Cardiac muscle cell (in vitro differentiated cells and primary cell): Measurements from ENCODE around the gene KIFC3. TPM values are rescaled to one million over a fixed set of nuclear protein-coding genes. Genes with fewer than 3 reads are reported as not detected.

ENCODE experiments used
- DNase-seq, 2 donors: peaks; one replicate each; pipeline versions ENCODE4 v3.0.0 to v3.0.0-alpha.2; 2010 to 2017; ENCODE audit warnings: low read depth in 1 of 2, low spot score in 1 of 2
- H3K27ac ChIP-seq: fragments of 200-600 bp; sonication (generic); 2 replicates; pipeline ENCODE4 v1.5.1; 2016
- H3K27me3 ChIP-seq: fragments of 200-600 bp; sonication (generic); 2 replicates; pipeline ENCODE4 v1.6.0; 2016; ENCODE audit warnings: control low read depth
- H3K36me3 ChIP-seq: fragments of 200-600 bp; sonication (generic); 2 replicates; pipeline ENCODE4 v1.5.1; 2016; ENCODE audit warnings: control low read depth
- H3K4me1 ChIP-seq: fragments of 200-600 bp; sonication (generic); 2 replicates; pipeline ENCODE4 v1.8.1; 2017; ENCODE audit warnings: low read depth, mild to moderate bottlenecking, mixed run types
- H3K4me3 ChIP-seq: fragments of 200-600 bp; sonication (generic); 2 replicates; pipeline ENCODE4 v1.5.1; 2016; ENCODE audit warnings: mild to moderate bottlenecking
- H3K9me3 ChIP-seq: fragments of 200-600 bp; sonication (generic); 2 replicates; pipeline ENCODE4 v1.5.1; 2017; ENCODE audit warnings: low read depth, mild to moderate bottlenecking, control low read depth
- polyA plus RNA-seq: library from polyadenylated mRNA; unstranded; fragments of >200 nt; fragmentation: Nextera tagmentation; extraction: Ambion mirVana; gene quantifications from 2 replicates; pipeline ENCODE4 v1.2.1, GENCODE V29; 2016
- total RNA-seq: library from RNA; depleted of rRNA; stranded (reverse); fragments of >200 nt; gene quantifications from 2 replicates; pipeline ENCODE4 v1.2.3, GENCODE V29; 2016
- TF ChIP-seq, protein P1 (sequence below): IDR thresholded peaks from 2 replicates; pipeline ENCODE4 v1.5.1; 2012; ENCODE audit warnings: low read depth, mild to moderate bottlenecking, low read length

KIFC3 gene
- total and polyA plus RNA-seq, 2 experiments from 2014 or later, result 24.8 to 50.1 TPM

DNA sequence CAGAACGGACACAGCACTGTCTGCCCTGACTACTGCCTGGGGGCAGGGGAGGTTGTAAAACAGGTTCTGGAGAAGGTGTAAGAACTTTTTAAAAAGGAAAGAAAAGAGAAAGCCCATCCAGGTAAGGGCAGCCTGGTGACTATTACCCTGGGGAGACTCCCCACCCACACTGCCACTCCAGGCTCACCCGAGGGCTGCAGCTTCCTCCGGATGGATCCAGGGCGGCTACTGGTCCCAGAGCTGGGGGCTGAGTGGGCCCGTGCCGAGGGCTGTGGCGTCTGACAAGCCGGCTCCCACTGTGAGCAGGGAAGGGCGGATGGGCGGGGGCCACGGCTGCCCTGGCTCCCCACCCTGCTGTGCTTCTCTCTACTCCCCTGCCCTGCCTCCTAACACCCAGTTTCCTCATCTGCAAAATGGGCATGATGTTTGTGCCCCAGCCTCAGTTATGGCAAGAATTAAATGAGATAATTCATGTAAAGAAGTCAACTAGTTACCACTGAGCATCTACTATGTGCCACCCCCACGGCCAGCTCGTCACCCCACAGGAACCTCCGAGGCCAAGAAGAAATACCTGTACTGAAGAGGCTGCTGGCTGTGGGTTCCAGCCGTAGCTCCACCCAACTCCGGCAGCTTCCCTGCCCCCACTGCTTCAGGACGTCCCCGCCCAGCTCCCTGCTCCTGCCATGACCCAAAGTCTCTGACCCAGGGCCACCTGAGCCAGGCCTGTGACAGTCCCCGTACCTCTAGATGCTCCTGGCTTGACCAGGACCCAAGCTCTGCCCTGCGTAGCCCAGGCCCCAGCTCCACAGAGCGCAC, 42.5 kb downstream of the KIFC3 start:
- TF ChIP-seq, protein P1, sequence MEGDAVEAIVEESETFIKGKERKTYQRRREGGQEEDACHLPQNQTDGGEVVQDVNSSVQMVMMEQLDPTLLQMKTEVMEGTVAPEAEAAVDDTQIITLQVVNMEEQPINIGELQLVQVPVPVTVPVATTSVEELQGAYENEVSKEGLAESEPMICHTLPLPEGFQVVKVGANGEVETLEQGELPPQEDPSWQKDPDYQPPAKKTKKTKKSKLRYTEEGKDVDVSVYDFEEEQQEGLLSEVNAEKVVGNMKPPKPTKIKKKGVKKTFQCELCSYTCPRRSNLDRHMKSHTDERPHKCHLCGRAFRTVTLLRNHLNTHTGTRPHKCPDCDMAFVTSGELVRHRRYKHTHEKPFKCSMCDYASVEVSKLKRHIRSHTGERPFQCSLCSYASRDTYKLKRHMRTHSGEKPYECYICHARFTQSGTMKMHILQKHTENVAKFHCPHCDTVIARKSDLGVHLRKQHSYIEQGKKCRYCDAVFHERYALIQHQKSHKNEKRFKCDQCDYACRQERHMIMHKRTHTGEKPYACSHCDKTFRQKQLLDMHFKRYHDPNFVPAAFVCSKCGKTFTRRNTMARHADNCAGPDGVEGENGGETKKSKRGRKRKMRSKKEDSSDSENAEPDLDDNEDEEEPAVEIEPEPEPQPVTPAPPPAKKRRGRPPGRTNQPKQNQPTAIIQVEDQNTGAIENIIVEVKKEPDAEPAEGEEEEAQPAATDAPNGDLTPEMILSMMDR, result no peak
- H3K27ac ChIP-seq, result no peak overlapping the region
- H3K4me1 ChIP-seq, result no peaks in the 10 kb centered on the region
- DNase-seq, result no peak
- H3K9me3 ChIP-seq, result no peaks in the 10 kb centered on the region
- H3K27me3 ChIP-seq, result no peaks in the 10 kb centered on the region
- peaks cover 2% of the 10 kb centered on the region for H3K36me3 ChIP-seq
- H3K4me3 ChIP-seq, result no peak overlapping the region

DNA sequence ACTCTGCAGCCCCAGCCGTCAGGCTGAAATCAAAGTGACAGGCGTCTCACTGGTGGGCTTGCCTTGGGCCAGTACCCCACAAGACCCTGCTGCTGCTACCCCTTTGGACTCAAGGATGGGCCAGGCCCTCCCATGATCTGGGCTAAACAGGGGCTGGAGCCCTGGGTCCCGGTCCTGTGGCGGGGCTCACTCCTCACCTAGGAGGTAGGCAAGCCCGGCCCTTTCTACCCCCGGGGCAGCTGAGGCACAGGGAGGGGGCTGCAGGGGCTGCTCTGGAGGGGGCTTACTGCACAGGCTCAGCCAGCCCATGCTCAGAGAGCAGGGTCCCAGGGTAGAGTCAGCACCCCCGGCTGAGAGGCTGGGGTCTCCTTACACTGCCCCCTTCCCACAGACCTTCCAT, 43.2 kb downstream of the KIFC3 start:
- DNase-seq, result no peak
- no peaks in the 10 kb centered on the region for H3K4me1 ChIP-seq
- TF ChIP-seq, protein P1, result no peak
- H3K4me3 ChIP-seq, result no peak overlapping the region
- peaks cover 2% of the 10 kb centered on the region for H3K36me3 ChIP-seq
- no peak overlapping the region for H3K27ac ChIP-seq
- H3K27me3 ChIP-seq, result no peaks in the 10 kb centered on the region
- no peaks in the 10 kb centered on the region for H3K9me3 ChIP-seq

DNA sequence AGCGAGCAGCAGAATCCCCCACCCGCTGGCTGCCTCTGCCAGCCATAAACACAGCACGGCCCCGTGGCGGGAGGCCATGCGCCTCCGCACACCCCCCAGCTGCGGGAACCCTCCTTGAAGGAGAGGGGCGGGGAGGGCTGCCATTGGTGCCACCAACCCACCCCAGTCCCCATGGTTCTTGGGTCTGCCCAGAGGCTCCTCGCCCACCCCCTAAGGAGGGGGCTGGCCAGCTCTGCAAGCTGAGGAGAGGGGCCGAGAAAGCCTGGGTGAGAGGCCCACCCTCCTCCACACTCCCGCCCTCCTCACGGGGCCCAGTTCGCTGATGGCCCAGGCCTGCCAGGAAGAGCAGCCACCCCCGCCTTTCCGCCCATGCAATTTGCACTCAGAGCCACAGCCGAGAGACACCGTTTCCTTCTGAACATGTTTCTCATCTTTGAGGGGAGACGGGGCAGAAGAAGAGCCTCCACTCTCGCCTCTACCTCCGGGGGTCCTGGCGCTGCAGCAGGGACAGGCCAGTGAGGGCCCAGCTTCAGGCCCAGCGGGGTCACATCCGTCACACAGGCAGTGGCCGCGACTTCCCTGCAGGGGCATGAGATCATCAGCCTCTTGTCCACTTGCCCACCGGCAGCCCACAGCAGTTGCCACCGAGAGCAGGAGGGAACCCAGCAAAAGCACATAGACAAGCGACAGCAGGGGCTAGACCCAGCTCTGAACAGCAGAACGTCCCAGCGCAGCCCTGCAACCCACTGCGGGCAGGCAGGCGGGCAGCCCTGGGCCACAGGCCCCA, 43.8 kb downstream of the KIFC3 start:
- H3K4me3 ChIP-seq, result no peak overlapping the region
- TF ChIP-seq, protein P1, result no peak
- H3K27me3 ChIP-seq, result no peaks in the 10 kb centered on the region
- peak overlapping the region; percentile 40 for H3K27ac ChIP-seq
- H3K9me3 ChIP-seq, result no peaks in the 10 kb centered on the region
- peaks cover 2% of the 10 kb centered on the region for H3K36me3 ChIP-seq
- no peaks in the 10 kb centered on the region for H3K4me1 ChIP-seq
- DNase-seq, result no peak

DNA sequence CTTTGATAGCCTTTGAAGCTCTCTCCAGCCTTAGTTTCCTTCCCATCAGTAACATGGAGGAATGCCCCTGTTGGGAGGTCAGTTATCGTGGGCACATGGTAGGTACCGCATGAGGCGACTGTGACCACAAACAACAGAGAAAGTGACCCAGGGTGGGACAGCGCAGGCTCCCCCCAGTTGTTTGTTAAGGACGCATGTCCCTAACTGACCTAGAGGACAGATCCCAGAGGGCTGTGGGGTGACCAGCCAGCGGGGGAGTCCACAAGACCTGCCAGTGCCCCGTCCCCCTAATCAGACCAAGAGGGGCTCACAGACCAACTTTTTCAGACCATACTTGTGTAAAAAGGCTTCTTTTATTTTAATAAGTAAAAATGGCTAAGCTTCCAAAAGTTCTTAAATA, 44.4 kb downstream of the KIFC3 start:
- H3K27me3 ChIP-seq, result no peaks in the 10 kb centered on the region
- DNase-seq, result no peak
- no peak overlapping the region for H3K4me3 ChIP-seq
- peaks cover 2% of the 10 kb centered on the region for H3K36me3 ChIP-seq
- no peaks in the 10 kb centered on the region for H3K9me3 ChIP-seq
- no peak overlapping the region for H3K27ac ChIP-seq
- TF ChIP-seq, protein P1, result no peak
- H3K4me1 ChIP-seq, result no peaks in the 10 kb centered on the region

DNA sequence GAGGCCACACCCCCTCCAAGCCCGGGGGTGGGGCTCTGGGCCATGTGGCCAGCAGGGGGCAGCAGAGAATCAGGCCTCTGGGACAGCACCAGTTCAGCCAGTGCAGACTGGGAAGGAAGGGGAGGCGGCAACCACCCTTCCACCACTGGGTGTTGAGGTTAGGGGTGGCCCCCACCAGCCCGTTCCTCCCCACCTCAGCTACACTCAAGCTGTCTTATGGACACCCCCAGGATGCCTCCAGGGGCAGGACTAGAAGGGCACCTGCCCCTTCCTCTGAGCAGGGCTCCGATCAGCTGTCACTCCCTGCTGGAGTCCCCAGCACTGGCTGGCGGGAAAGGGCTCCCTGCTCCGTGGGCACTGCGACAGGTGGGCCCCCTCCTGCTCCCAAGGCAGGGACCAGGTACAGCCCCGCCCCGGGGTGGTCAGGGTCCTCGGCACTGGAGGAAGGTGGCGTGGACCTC, 44.9 kb downstream of the KIFC3 start:
- H3K9me3 ChIP-seq, result no peaks in the 10 kb centered on the region
- TF ChIP-seq, protein P1, result peak; percentile 95
- H3K4me1 ChIP-seq, result no peaks in the 10 kb centered on the region
- DNase-seq, result peak; percentile 82 to 83
- peaks cover 2% of the 10 kb centered on the region for H3K36me3 ChIP-seq
- H3K27me3 ChIP-seq, result no peaks in the 10 kb centered on the region
- H3K4me3 ChIP-seq, result no peak overlapping the region
- H3K27ac ChIP-seq, result no peak overlapping the region
